ENCODE results near the gene IRAK2.
"Not testable (repeated sequence)": the region's sequence is repeated elsewhere in the genome, so short reads cannot be mapped to it uniquely, and the experiment has no call there.

DNA sequence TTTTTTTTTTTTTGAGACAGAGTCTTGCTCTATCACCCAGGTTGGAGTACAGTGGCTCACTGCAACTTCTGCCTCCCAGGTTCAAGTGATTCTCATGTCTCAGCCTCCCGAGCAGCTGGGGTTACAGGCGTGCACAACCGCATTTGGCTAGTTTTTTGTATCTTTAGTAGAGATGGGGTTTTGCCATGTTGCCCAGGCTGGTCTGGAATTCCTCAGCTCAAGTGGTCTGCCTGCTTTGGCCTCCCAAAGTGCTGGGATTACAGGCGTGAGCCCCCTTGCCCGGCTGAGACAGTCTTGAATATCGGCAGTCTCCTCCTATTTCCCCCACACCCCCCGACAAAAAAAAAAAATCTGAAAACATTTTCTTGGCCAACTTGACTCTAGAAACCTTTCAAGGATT is 102.2 kb downstream of the IRAK2 start:
- TF ChIP-seq, protein P1, sequence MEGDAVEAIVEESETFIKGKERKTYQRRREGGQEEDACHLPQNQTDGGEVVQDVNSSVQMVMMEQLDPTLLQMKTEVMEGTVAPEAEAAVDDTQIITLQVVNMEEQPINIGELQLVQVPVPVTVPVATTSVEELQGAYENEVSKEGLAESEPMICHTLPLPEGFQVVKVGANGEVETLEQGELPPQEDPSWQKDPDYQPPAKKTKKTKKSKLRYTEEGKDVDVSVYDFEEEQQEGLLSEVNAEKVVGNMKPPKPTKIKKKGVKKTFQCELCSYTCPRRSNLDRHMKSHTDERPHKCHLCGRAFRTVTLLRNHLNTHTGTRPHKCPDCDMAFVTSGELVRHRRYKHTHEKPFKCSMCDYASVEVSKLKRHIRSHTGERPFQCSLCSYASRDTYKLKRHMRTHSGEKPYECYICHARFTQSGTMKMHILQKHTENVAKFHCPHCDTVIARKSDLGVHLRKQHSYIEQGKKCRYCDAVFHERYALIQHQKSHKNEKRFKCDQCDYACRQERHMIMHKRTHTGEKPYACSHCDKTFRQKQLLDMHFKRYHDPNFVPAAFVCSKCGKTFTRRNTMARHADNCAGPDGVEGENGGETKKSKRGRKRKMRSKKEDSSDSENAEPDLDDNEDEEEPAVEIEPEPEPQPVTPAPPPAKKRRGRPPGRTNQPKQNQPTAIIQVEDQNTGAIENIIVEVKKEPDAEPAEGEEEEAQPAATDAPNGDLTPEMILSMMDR (IDR thresholded peaks at IDR 0.05) = not testable (repeated sequence)
- not testable (repeated sequence) for TF ChIP-seq POLR2A (IDR thresholded peaks at IDR 0.05)
